ENCODE measurements around the gene SLC41A2. TPM values are rescaled to one million over a fixed set of nuclear protein-coding genes. Genes with fewer than 3 reads are reported as not detected.

The SLC41A2 gene, protein sequence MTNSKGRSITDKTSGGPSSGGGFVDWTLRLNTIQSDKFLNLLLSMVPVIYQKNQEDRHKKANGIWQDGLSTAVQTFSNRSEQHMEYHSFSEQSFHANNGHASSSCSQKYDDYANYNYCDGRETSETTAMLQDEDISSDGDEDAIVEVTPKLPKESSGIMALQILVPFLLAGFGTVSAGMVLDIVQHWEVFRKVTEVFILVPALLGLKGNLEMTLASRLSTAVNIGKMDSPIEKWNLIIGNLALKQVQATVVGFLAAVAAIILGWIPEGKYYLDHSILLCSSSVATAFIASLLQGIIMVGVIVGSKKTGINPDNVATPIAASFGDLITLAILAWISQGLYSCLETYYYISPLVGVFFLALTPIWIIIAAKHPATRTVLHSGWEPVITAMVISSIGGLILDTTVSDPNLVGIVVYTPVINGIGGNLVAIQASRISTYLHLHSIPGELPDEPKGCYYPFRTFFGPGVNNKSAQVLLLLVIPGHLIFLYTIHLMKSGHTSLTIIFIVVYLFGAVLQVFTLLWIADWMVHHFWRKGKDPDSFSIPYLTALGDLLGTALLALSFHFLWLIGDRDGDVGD
- total RNA-seq (2022) (41.5 and 48.1 TPM in 2 replicates), Bru-seq, nascent RNA (percentile 79 among the genes with signal in this experiment), BruChase-seq, experiment 1, labeled RNA remaining after a 6-hour chase (percentile 68 among the genes with signal in this experiment), BruChase-seq, experiment 2, labeled RNA remaining after a 2-hour chase (percentile 63 among the genes with signal in this experiment)
- long read RNA-seq, partial matches to known transcripts: 2 of 21 reads
- long read RNA-seq, other reads (novel, unspliced or antisense): 19 of 21 reads

GRCh38 chr12:104958001-104958804 lies at the start of gene SLC41A2:
Gene SLC41A2, minus strand, starts transcription at chr12:104958290. Its CDS starts 29,763 bp downstream, at chr12:104928527.
- TF ChIP-seq CTCF (IDR thresholded peaks at IDR 0.05; ENCODE audit: unreplicated experiment): no peak
- BruUV-seq (replicated peaks): no TSS peak
- CTCF ChIA-PET: interaction anchor here (1.3 kb wide), 1 partner anchor 576 kb away, joined by 7 read pairs; no protein-coding TSS in a partner anchor
- peak within 1 kb of the TSS; percentile 72 for H3K4me3 Mint-ChIP-seq (ENCODE audit: low read depth, unreplicated experiment)
- peak within 1 kb of the TSS; percentile 81 for H3K27ac Mint-ChIP-seq (ENCODE audit: unreplicated experiment)
- H3K36me3 Mint-ChIP-seq (ENCODE audit: insufficient read depth, unreplicated experiment): peaks cover 24% of the 10 kb centered on the region
- peaks cover 41% of the 10 kb centered on the region for H3K4me1 Mint-ChIP-seq (ENCODE audit: low read depth, unreplicated experiment)
- DNase-seq: peak; percentile 91
- H3K27me3 Mint-ChIP-seq (ENCODE audit: unreplicated experiment): no peaks in the 10 kb centered on the region
- intact Hi-C loops (cut with micrococcal nuclease; ENCODE audit: unreplicated experiment): loop anchor here (5.0 to 10.0 kb wide), 4 partner anchors 61 to 673 kb away; no protein-coding TSS in a partner anchor
- H3K9me3 Mint-ChIP-seq (ENCODE audit: low read depth, unreplicated experiment): no peaks in the 10 kb centered on the region

GRCh38 chr12:105001476-105001875 lies 43.4 kb upstream of the SLC41A2 start:
- no peaks in the 10 kb centered on the region for H3K27me3 Mint-ChIP-seq (ENCODE audit: unreplicated experiment)
- H3K9me3 Mint-ChIP-seq (ENCODE audit: low read depth, unreplicated experiment): no peaks in the 10 kb centered on the region
- TF ChIP-seq CTCF (IDR thresholded peaks at IDR 0.05; ENCODE audit: unreplicated experiment): no peak
- H3K4me3 Mint-ChIP-seq (ENCODE audit: low read depth, unreplicated experiment): no peak overlapping the region
- peaks cover 23% of the 10 kb centered on the region for H3K4me1 Mint-ChIP-seq (ENCODE audit: low read depth, unreplicated experiment)
- BruUV-seq (replicated peaks): no TSS peak
- DNase-seq: no peak
- CTCF ChIA-PET: no interaction called here
- H3K27ac Mint-ChIP-seq (ENCODE audit: unreplicated experiment): no peak overlapping the region
- intact Hi-C loops (cut with micrococcal nuclease; ENCODE audit: unreplicated experiment): no loop called here
- H3K36me3 Mint-ChIP-seq (ENCODE audit: insufficient read depth, unreplicated experiment): peaks cover 5% of the 10 kb centered on the region

DNA sequence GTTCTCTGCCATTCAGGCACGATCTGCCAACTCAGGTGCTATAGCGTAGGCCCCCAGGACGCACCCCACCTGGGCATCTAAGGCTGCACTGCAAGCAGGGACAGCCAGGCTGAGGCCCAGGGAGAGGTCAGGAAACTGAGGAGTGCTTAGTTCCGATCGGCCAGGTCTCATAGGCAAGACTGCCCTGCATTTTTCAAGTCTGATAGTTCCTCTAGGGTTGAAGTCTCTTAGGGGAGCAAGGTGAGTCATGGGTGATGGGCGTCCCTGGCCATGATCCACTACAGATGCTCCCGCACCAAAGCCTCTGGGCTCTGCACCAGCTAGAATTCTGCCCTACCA lies 41.2 kb upstream of the SLC41A2 start:
- H3K36me3 Mint-ChIP-seq (ENCODE audit: insufficient read depth, unreplicated experiment): peaks cover 19% of the 10 kb centered on the region
- peaks cover 23% of the 10 kb centered on the region for H3K4me1 Mint-ChIP-seq (ENCODE audit: low read depth, unreplicated experiment)
- no TSS peak for BruUV-seq (replicated peaks)
- DNase-seq: no peak
- CTCF ChIA-PET: no interaction called here
- intact Hi-C loops (cut with micrococcal nuclease; ENCODE audit: unreplicated experiment): no loop called here
- no peak overlapping the region for H3K27ac Mint-ChIP-seq (ENCODE audit: unreplicated experiment)
- no peaks in the 10 kb centered on the region for H3K27me3 Mint-ChIP-seq (ENCODE audit: unreplicated experiment)
- H3K9me3 Mint-ChIP-seq (ENCODE audit: low read depth, unreplicated experiment): no peaks in the 10 kb centered on the region
- H3K4me3 Mint-ChIP-seq (ENCODE audit: low read depth, unreplicated experiment): no peak overlapping the region
- TF ChIP-seq CTCF (IDR thresholded peaks at IDR 0.05; ENCODE audit: unreplicated experiment): no peak
